A673 (cell line): ENCODE measurements around the gene BBX. TPM values are rescaled to one million over a fixed set of nuclear protein-coding genes. Genes with fewer than 3 reads are reported as not detected.

Experiments used
- Bru-seq: library from RNA; stranded (reverse); fragments of 400-500 nt; gene quantifications from one replicate; lab custom pipeline; 2021; lab: Mats Ljungman, UMichigan
- BruChase-seq, 2 experiments: library from RNA; stranded (reverse); fragments of 400-500 nt; gene quantifications; one replicate each; lab custom pipeline; 2021; lab: Mats Ljungman, UMichigan
- BruUV-seq: library from RNA; stranded (reverse); fragments of 400-500 nt; replicated peaks from 2 replicates; lab custom pipeline; 2021; lab: Mats Ljungman, UMichigan
- CTCF ChIA-PET: fragments of 300-600 bp; sonication (Branson Sonifier 250); formaldehyde crosslinking; loops from one replicate; lab custom pipeline; 2022; ENCODE audit warnings: antibody characterized with exemption; lab: Charles Lee
- POLR2A ChIA-PET: fragments of 300-600 bp; sonication (Branson Sonifier 250); formaldehyde crosslinking; loops from one replicate; lab custom pipeline; 2022; ENCODE audit warnings: antibody characterized with exemption; ENCODE audit not compliant: low non-redundant PET; lab: Charles Lee
- DNase-seq: peaks from one replicate; pipeline ENCODE4 v3.0.0-alpha.2; 2015; ENCODE audit warnings: low spot score
- H3K27ac ChIP-seq: fragments of 200-600 bp; sonication (generic); 2 replicates; pipeline ENCODE4 v1.5.1; 2016; ENCODE audit warnings: mixed run types, low read depth, mild to moderate bottlenecking, mixed read lengths, antibody characterized with exemption, low read length; ENCODE audit not compliant: poor library complexity, severe bottlenecking
- H3K27me3 ChIP-seq: fragments of 200-600 bp; sonication (generic); replicated peaks from 2 replicates; pipeline ENCODE4 v1.6.1; 2017; ENCODE audit warnings: mixed run types, low read depth, mild to moderate bottlenecking, mixed read lengths, antibody characterized with exemption, low read length; ENCODE audit not compliant: insufficient read depth, poor library complexity
- H3K36me3 ChIP-seq: fragments of 200-600 bp; sonication (generic); 2 replicates; pipeline ENCODE4 v1.6.1; 2016; ENCODE audit warnings: mixed run types, mild to moderate bottlenecking, mixed read lengths, antibody characterized with exemption, low read length; ENCODE audit not compliant: insufficient read depth, poor library complexity, severe bottlenecking
- H3K4me1 ChIP-seq: fragments of 200-600 bp; sonication (generic); 2 replicates; pipeline ENCODE4 v1.6.1; 2017; ENCODE audit warnings: mixed run types, mild to moderate bottlenecking, mixed read lengths, antibody characterized with exemption, low read length; ENCODE audit not compliant: insufficient read depth, poor library complexity, severe bottlenecking
- H3K4me3 ChIP-seq: fragments of 200-600 bp; sonication (generic); 2 replicates; pipeline ENCODE4 v1.5.1; 2016; ENCODE audit warnings: low read depth, mixed run types, mild to moderate bottlenecking, mixed read lengths, low read length; ENCODE audit not compliant: poor library complexity, severe bottlenecking
- H3K9me3 ChIP-seq: fragments of 200-600 bp; sonication (generic); 2 replicates; pipeline ENCODE4 v1.6.1; 2016; ENCODE audit warnings: mixed run types, low read depth, mild to moderate bottlenecking, mixed read lengths, antibody characterized with exemption, low read length; ENCODE audit not compliant: poor library complexity, severe bottlenecking
- CTCF ChIP-seq: fragments of 300-800, 200-600 bp; sonication (generic); conservative IDR thresholded peaks from 2 replicates; pipeline ENCODE4 v1.5.1; 2017; ENCODE audit warnings: low read depth, mild to moderate bottlenecking, antibody characterized with exemption, low read length, moderate library complexity, mixed read lengths
- EZH2 ChIP-seq: fragments of 200-600 bp; sonication (generic); IDR thresholded peaks from 2 replicates; pipeline ENCODE4 v1.6.1; 2017; ENCODE audit warnings: borderline replicate concordance, low read depth, mild to moderate bottlenecking, mixed read lengths, antibody characterized with exemption, low read length; ENCODE audit not compliant: poor library complexity, severe bottlenecking
- intact Hi-C: fragments of 100-400 bp; cut with micrococcal nuclease; formaldehyde crosslinking; loops from one replicate; pipeline ENCODE4 v1.10.0; 2022; ENCODE audit not compliant: unreplicated experiment
- long read RNA-seq: library from polyadenylated mRNA; stranded (forward); transcript quantifications from one replicate; pipeline ENCODE4 v2.0.0, GENCODE V29; 2022
- total RNA-seq: library from RNA; stranded (reverse); gene quantifications from 2 replicates; pipeline ENCODE4 v1.2.3, GENCODE V29; 2021

Gene BBX
- 28.9 and 37.7 TPM in 2 replicates for total RNA-seq
- Bru-seq, nascent RNA = percentile 77 among the genes with signal in this experiment
- BruChase-seq, experiment 1, labeled RNA remaining after a 2-hour chase = percentile 69 among the genes with signal in this experiment
- BruChase-seq, experiment 2, labeled RNA remaining after a 6-hour chase = percentile 68 among the genes with signal in this experiment
- long read RNA-seq, full-length matches to known transcripts = 4 of 11 reads
- long read RNA-seq, partial matches to known transcripts = 3 of 11 reads
- long read RNA-seq, other reads (novel, unspliced or antisense) = 4 of 11 reads

DNA sequence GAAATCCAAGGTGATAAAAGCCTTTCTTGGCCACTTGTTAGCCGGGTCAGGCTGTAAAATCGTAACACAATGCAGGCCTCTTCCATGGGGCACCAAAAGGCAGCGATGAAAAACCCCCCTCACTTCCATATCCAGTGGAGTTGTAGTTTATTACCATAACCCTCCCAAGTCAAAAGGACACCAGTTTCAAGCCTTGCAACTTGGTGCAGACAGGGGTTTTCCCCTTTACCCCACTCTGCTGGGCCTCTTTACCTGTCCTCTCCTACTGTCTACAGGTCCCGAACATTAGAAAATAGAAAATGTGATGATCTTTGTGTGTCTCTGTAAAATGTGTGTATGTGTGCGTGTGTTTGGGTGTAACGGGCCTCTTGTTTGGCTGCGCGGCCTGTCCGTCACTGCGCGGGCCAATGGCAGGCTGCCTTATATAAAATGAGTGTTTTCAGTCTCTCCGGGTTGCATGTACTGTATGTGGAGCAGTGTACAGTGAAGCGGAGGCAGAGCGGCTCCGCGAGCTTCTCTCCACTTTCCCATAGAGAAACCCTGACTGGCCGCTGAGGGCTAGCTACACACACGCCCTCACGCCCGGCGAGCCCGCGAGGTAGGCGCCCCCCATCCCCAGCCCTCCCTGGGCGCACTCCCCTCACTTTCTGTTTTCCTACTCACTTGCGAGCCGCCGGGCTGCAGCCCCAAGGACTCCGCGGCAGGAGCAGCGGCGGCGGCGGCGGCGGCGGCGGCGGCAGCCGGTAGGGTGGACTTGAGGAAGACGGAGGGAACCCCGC, at the start of gene BBX:
Gene BBX (plus strand): TSS at position 453 of the 779 bp plus-strand sequence. CDS start 187,499 bp downstream, outside the sequence.
- TF ChIP-seq EZH2 (no peak), CTCF (no peak)
- H3K9me3 ChIP-seq = no peaks in the 10 kb centered on the region
- H3K36me3 ChIP-seq = no peaks in the 10 kb centered on the region
- peak within 1 kb of the TSS; percentile 93 for H3K4me3 ChIP-seq
- H3K27ac ChIP-seq = peak within 1 kb of the TSS; percentile 87
- H3K27me3 ChIP-seq = no peaks in the 10 kb centered on the region
- intact Hi-C loops = loop anchor here (5.0 to 10.0 kb wide), 2 partner anchors 90 to 278 kb away; no protein-coding TSS in a partner anchor
- ChIA-PET POLR2A (interaction anchor here (0.5 kb wide), 1 partner anchor 429 kb away, joined by 6 read pairs; no protein-coding TSS in a partner anchor), CTCF (no interaction called here)
- BruUV-seq = no TSS peak
- peak; percentile 95 for DNase-seq
- H3K4me1 ChIP-seq = peaks cover 3% of the 10 kb centered on the region

DNA sequence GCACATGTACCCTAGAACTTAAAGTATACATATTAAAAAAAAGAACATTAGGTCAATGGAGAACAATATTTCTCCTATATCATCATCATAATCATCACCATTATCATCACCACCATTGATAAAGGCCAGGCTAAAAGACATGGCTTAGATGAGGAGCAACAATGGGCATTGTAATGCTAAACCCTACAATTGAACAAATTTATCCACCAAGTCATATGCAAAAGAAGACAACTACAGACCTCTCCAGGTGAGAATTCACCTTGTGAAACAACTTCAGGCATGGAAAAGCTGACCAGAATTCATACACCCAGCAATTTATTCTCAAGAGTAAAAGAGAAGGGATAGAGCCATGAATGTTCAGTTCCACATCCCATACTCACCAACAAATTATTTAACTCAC, 46.3 kb upstream of the BBX start:
- Histone ChIP-seq H3K36me3 (no peaks in the 10 kb centered on the region), H3K27ac (no peak overlapping the region), H3K9me3 (no peaks in the 10 kb centered on the region), H3K4me1 (no peaks in the 10 kb centered on the region), H3K4me3 (no peak overlapping the region), H3K27me3 (no peaks in the 10 kb centered on the region)
- DNase-seq = no peak
- ChIA-PET POLR2A (no interaction called here), CTCF (no interaction called here)
- intact Hi-C loops = no loop called here
- no TSS peak for BruUV-seq
- TF ChIP-seq CTCF (no peak), EZH2 (no peak)

DNA sequence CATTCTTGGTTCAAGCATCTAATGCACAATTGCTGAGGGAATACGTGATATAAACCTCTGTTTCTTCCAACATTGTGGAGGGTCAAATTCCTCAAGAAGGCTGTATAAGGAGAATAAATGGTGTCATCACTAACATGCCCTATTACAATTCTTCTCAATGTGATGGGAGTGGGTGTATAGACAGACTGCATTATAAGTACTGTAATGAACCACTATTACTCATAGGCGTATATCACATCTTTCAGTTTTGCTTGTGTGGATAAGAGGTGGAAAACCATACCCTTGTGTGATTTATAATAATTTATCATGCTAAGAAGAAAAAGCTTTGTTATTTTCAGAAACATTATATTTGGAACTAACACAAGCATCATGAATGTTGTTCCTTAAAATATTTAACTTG, 35.3 kb upstream of the BBX start:
- intact Hi-C loops = no loop called here
- Histone ChIP-seq H3K4me3 (no peak overlapping the region), H3K4me1 (no peaks in the 10 kb centered on the region), H3K36me3 (no peaks in the 10 kb centered on the region), H3K9me3 (no peaks in the 10 kb centered on the region), H3K27me3 (no peaks in the 10 kb centered on the region), H3K27ac (no peak overlapping the region)
- no TSS peak for BruUV-seq
- POLR2A ChIA-PET = no interaction called here
- CTCF ChIA-PET = no interaction called here
- TF ChIP-seq CTCF (no peak), EZH2 (no peak)
- no peak for DNase-seq
